Measurements from ENCODE around the gene PREP.

- TF ChIP-seq POLR2A (IDR thresholded peaks at IDR 0.05; ENCODE audit: low read length), result no peak
- no peak for TF ChIP-seq GATA1 (IDR thresholded peaks at IDR 0.05; ENCODE audit: low read depth, low read length)
Measured at GRCh38 chr6:105273589-105273988, 129.3 kb downstream of the PREP start.
